HepG2 (cell line): Measurements from ENCODE around the gene PHF21B. TPM values are rescaled to one million over a fixed set of nuclear protein-coding genes. Genes with fewer than 3 reads are reported as not detected.

ENCODE experiments used
- ATAC-seq: fragments of 200-7000 bp; cut with Tn5 transposase; 3 replicates; pipeline ENCODE4 v1.9.1; 2020; ENCODE audit warnings: mild to moderate bottlenecking, moderate library complexity
- BruUV-seq: library from RNA; stranded (reverse); fragments of 400-500 nt; replicated peaks from 2 replicates; lab custom pipeline; 2021; lab: Mats Ljungman, UMichigan
- CTCF ChIA-PET: fragments of 300-600 bp; formaldehyde crosslinking; extraction: SDS; loops from one replicate; lab custom pipeline; 2021; ENCODE audit warnings: low total read pairs, inconsistent platforms, low intra/inter-chr PET ratio; lab: Yijun Ruan, JAX
- POLR2A ChIA-PET: fragments of 350-600 bp; sonication (Branson Sonifier 250); formaldehyde crosslinking; loops from one replicate; lab custom pipeline; 2020; ENCODE audit warnings: antibody characterized with exemption, inconsistent platforms; lab: Yijun Ruan, JAX
- DNase-seq: peaks from one replicate; pipeline ENCODE4 v3.0.0-alpha.2; 2015; ENCODE audit warnings: low spot score
- FAIRE-seq: peaks from 3 replicates; lab custom pipeline; 2011; peaks lifted over from hg19 to GRCh38; lab: Jason Lieb, UNC
- H2AFZ ChIP-seq: one replicate; pipeline ENCODE4 v1.6.1; 2011; ENCODE audit warnings: low read length, inconsistent platforms
- H3K27ac ChIP-seq: fragments of 300-600 bp; 3 replicates; pipeline ENCODE4 v1.8.0; 2011; ENCODE audit warnings: mixed run types, mild to moderate bottlenecking, mixed read lengths, low read length, inconsistent platforms; ENCODE audit not compliant: insufficient read depth; ENCODE audit errors: extremely low read length
- H3K27me3 ChIP-seq, 2 experiments: fragments of 200-600 bp in 1 of 2; 2 replicates in 1 of 2; 3 replicates in 1 of 2; pipeline versions ENCODE4 v1.6.0 to v1.8.0; 2011; ENCODE audit warnings: low read length in 2 of 2, mild to moderate bottlenecking in 2 of 2, moderate library complexity in 2 of 2, inconsistent platforms in 1 of 2; ENCODE audit not compliant: insufficient read depth in 2 of 2, control insufficient read depth in 1 of 2
- H3K36me3 ChIP-seq, 2 experiments: fragments of 200-600 bp in 1 of 2; replicated peaks in 1 of 2; 2 replicates in 1 of 2; 3 replicates in 1 of 2; pipeline versions ENCODE4 v1.5.1 to v1.8.0; 2011; ENCODE audit warnings: low read length in 2 of 2, inconsistent platforms in 1 of 2; ENCODE audit not compliant: insufficient read depth in 2 of 2, control insufficient read depth in 1 of 2
- H3K4me1 ChIP-seq: 2 replicates; pipeline ENCODE4 v1.5.1; 2012; ENCODE audit warnings: low read length, inconsistent platforms; ENCODE audit not compliant: insufficient read depth
- H3K4me2 ChIP-seq: 2 replicates; pipeline ENCODE4 v1.6.0; 2011; ENCODE audit warnings: low read depth, low read length, inconsistent platforms
- H3K4me3 ChIP-seq, 3 experiments: fragments of 200-600 bp in 1 of 3; sonication (generic), shearing (Covaris generic) in 1 of 3; replicated peaks in 1 of 3; 2 replicates each; pipeline ENCODE4 v1.5.1; 2011 to 2016; ENCODE audit warnings: low read length in 3 of 3, inconsistent platforms in 2 of 3, low read depth in 2 of 3, mild to moderate bottlenecking in 2 of 3, control low read depth in 1 of 3, mixed read lengths in 1 of 3; ENCODE audit not compliant: insufficient read depth in 1 of 3
- H3K79me2 ChIP-seq: one replicate; pipeline ENCODE4 v1.6.1; 2011; ENCODE audit warnings: low read length, inconsistent platforms; ENCODE audit not compliant: insufficient read depth
- H3K9ac ChIP-seq: 2 replicates; pipeline ENCODE4 v1.6.0; 2011; ENCODE audit warnings: mild to moderate bottlenecking, low read depth, low read length, inconsistent platforms; ENCODE audit not compliant: insufficient read depth
- H3K9me3 ChIP-seq: 2 replicates; pipeline ENCODE4 v1.5.1; 2012; ENCODE audit warnings: mild to moderate bottlenecking, low read length
- H4K20me1 ChIP-seq: 2 replicates; pipeline ENCODE4 v1.6.0; 2011; ENCODE audit warnings: inconsistent platforms, mild to moderate bottlenecking, low read length, moderate library complexity; ENCODE audit not compliant: insufficient read depth
- HOXA5 ChIP-seq: sonication (generic); formaldehyde crosslinking; IDR thresholded peaks from 2 replicates; pipeline ENCODE4 v1.4.0; 2020; ENCODE audit warnings: missing genetic modification reagents
- IKZF1 ChIP-seq: fragments of 450-650 bp; IDR thresholded peaks from 2 replicates; pipeline ENCODE4 v1.7.1; 2016
- JDP2 ChIP-seq: sonication (generic); formaldehyde crosslinking; IDR thresholded peaks from 2 replicates; pipeline ENCODE4 v1.8.1; 2022; ENCODE audit warnings: missing genetic modification reagents, borderline replicate concordance
- MAF1 ChIP-seq: sonication (generic); formaldehyde crosslinking; IDR thresholded peaks from 2 replicates; pipeline ENCODE4 v1.5.0; 2020; ENCODE audit warnings: missing genetic modification reagents, borderline replicate concordance
- MAFK ChIP-seq, 2 experiments: IDR thresholded peaks in 1 of 2; conservative IDR thresholded peaks in 1 of 2; 2 replicates each; pipeline ENCODE4 v1.6.1; 2011; ENCODE audit warnings: improper control_type of control experiment in 2 of 2, low read length in 2 of 2
- MTA1 ChIP-seq: sonication (generic); formaldehyde crosslinking; IDR thresholded peaks from 2 replicates; pipeline ENCODE4 v1.4.0; 2020; ENCODE audit warnings: missing genetic modification reagents, mild to moderate bottlenecking, borderline replicate concordance
- NFIC ChIP-seq: IDR thresholded peaks from 2 replicates; pipeline ENCODE4 v1.6.1; 2012; ENCODE audit warnings: mild to moderate bottlenecking, low read length, inconsistent platforms
- SIX4 ChIP-seq: sonication (generic); formaldehyde crosslinking; IDR thresholded peaks from 2 replicates; pipeline ENCODE4 v1.4.0; 2020; ENCODE audit warnings: missing genetic modification reagents
- SNAI1 ChIP-seq: sonication (generic); formaldehyde crosslinking; IDR thresholded peaks from 2 replicates; pipeline ENCODE4 v1.5.0; 2020; ENCODE audit warnings: mild to moderate bottlenecking, missing genetic modification reagents, borderline replicate concordance
- YY1 ChIP-seq: IDR thresholded peaks from 2 replicates; pipeline ENCODE4 v1.6.1; 2011; ENCODE audit warnings: low read length, low read depth, moderate library complexity, mild to moderate bottlenecking; ENCODE audit not compliant: insufficient read depth, insufficient replicate concordance
- ZFP36L2 ChIP-seq: sonication (generic); formaldehyde crosslinking; IDR thresholded peaks from 2 replicates; pipeline ENCODE4 v1.4.0; 2020; ENCODE audit warnings: missing genetic modification reagents
- ZNF264 ChIP-seq: sonication (generic); formaldehyde crosslinking; IDR thresholded peaks from 2 replicates; pipeline ENCODE4 v1.4.0; 2020; ENCODE audit warnings: missing genetic modification reagents
- ZNF282 ChIP-seq: fragments of 450-650 bp; IDR thresholded peaks from 2 replicates; pipeline ENCODE4 v1.6.1; 2018; ENCODE audit not compliant: partially characterized antibody
- ZNF674 ChIP-seq: sonication (generic); formaldehyde crosslinking; IDR thresholded peaks from 2 replicates; pipeline ENCODE4 v1.5.0; 2020; ENCODE audit warnings: low read depth, mild to moderate bottlenecking, missing genetic modification reagents
- WGBS: methylation state at CpG from one replicate; pipeline ENCODE4 v1.1.6; 2017; ENCODE audit warnings: low lambda C conversion rate; 5-methylcytosine and 5-hydroxymethylcytosine counted together
- in situ Hi-C: cut with HindIII; loops from 2 replicates; pipeline ENCODE4 v1.10.0; 2017; ENCODE audit warnings: low pct_unique_long_range_greater_than_20kb; ENCODE audit not compliant: extremely low pct_ligation_motif_present
- intact Hi-C: fragments of 100-400 bp; cut with micrococcal nuclease; formaldehyde crosslinking; loops from one replicate; pipeline ENCODE4 v1.10.0; 2022; ENCODE audit not compliant: unreplicated experiment
- polyA plus RNA-seq, 8 experiments: library from polyadenylated mRNA; depleted of rRNA in 3 of 8; stranded (reverse) in 7 of 8; unstranded in 1 of 8; fragments of >200 nt; fragmentation: Illumina TruSeq in 4 of 8; extraction: Trizol in 4 of 8; gene quantifications; 2 replicates each; pipeline versions ENCODE4 v1.2.1 to v1.2.3, GENCODE V29; 2011 to 2016; ENCODE audit warnings: low read depth in 4 of 8, missing spikeins in 1 of 8, mixed read lengths in 1 of 8; ENCODE audit not compliant: insufficient read depth in 1 of 8
- total RNA-seq, 5 experiments: library from RNA; depleted of rRNA; stranded (reverse); fragments of >200 nt; fragmentation: Illumina TruSeq; extraction: Trizol; gene quantifications; 2 replicates each; pipeline ENCODE4 v1.2.3, GENCODE V29; 2016; ENCODE audit warnings: low read depth in 1 of 5
- TF ChIP-seq, protein P1 (sequence below): IDR thresholded peaks from 2 replicates; pipeline ENCODE4 v1.6.1; 2016; ENCODE audit warnings: missing genetic modification reagents, missing compliant biosample characterization
- TF ChIP-seq, protein P2 (sequence below): sonication (generic); formaldehyde crosslinking; IDR thresholded peaks from 2 replicates; pipeline ENCODE4 v1.9.0; 2021; ENCODE audit warnings: missing genetic modification reagents, mild to moderate bottlenecking, borderline replicate concordance
- TF ChIP-seq, protein P3 (sequence below): IDR thresholded peaks from 2 replicates; pipeline ENCODE4 v1.6.1; 2016; ENCODE audit warnings: missing compliant biosample characterization, missing genetic modification reagents, borderline replicate concordance
- TF ChIP-seq, protein P4 (sequence below): sonication (generic); formaldehyde crosslinking; IDR thresholded peaks from 2 replicates; pipeline ENCODE4 v1.4.0; 2020; ENCODE audit warnings: missing genetic modification reagents

PHF21B gene
- total and polyA plus RNA-seq, 2 of the 13 experiments (the other 11 are each of a cell fraction or from before 2014, with no cell fraction given): not detected

DNA sequence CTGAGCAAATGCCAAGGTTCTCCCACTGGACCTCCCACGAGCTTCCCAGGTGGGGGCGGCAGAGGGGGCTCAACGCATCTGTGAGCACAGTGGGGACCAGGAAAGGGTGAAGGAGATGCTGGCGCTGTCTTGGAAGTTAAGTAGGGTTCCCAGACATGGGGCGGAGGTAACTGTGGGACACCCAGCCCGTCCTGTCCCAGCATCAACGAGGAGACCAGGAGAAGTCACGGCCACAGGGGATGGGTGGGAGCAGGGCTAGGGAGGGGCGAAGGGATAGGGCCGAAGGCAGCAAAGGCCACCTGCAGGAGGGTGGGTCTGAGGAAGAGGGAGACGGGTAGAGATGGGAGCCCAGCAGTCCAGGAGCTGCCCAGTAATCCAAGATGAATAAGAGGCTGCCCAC lies 70.4 kb downstream of the PHF21B start (continued):
- TF ChIP-seq IKZF1 (no peak), YY1 (no peak)

DNA sequence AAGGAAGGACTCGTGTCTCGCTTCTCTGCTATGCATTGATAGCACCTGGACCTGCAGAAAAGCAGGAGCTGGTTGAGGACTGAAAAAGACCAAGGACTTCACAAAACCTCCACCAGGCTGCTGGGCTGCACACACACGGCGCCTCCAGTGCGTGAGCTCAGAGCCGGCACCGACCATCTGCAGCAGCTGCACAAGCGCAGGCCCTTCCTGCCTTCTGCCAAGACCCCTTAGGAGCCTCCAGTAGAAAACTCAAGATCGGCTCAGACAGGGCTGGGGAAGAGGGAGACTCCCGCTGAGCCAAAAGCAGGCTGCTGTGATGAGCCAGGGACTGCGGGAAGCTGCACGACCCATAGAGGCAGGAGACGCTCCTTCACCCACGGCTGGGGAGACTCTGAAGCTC lies 70.9 kb downstream of the PHF21B start:
- in situ Hi-C loops (no loop called here), intact Hi-C loops (no loop called here)
- no peaks in the 10 kb centered on the region for H3K4me1 ChIP-seq
- H3K9ac ChIP-seq: no peak overlapping the region
- H3K27me3 ChIP-seq: peaks cover 26 to 83% of the 10 kb centered on the region in 2 experiments; a peak in 4 of 5 replicates
- no peak overlapping the region for H3K4me3 ChIP-seq
- no TSS peak for BruUV-seq
- no peaks in the 10 kb centered on the region for H3K9me3 ChIP-seq
- no peaks in the 10 kb centered on the region for H3K36me3 ChIP-seq
- ChIA-PET CTCF (no interaction called here), POLR2A (no interaction called here)
- no peak overlapping the region for H3K27ac ChIP-seq
- no peak overlapping the region for H3K4me2 ChIP-seq
- no peaks in the 10 kb centered on the region for H3K79me2 ChIP-seq
- H2AFZ ChIP-seq: no peak overlapping the region
- no peak for TF ChIP-seq ZNF674 (CRISPR knock-in tag)
- TF ChIP-seq MAFK (conservative IDR thresholded peaks at IDR 0.05 in 1 of 2, IDR thresholded peaks at IDR 0.05 in 1 of 2; ENCODE audit: low read length in 2 of 2): no peak
- TF ChIP-seq SNAI1 (CRISPR knock-in tag): no peak
- no peak for TF ChIP-seq MTA1 (CRISPR knock-in tag)
- TF ChIP-seq HOXA5 (CRISPR knock-in tag): no peak
- TF ChIP-seq, protein P1, sequence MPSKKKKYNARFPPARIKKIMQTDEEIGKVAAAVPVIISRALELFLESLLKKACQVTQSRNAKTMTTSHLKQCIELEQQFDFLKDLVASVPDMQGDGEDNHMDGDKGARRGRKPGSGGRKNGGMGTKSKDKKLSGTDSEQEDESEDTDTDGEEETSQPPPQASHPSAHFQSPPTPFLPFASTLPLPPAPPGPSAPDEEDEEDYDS (CRISPR knock-in tag): no peak
- TF ChIP-seq SIX4 (CRISPR knock-in tag): no peak
- TF ChIP-seq, protein P2, sequence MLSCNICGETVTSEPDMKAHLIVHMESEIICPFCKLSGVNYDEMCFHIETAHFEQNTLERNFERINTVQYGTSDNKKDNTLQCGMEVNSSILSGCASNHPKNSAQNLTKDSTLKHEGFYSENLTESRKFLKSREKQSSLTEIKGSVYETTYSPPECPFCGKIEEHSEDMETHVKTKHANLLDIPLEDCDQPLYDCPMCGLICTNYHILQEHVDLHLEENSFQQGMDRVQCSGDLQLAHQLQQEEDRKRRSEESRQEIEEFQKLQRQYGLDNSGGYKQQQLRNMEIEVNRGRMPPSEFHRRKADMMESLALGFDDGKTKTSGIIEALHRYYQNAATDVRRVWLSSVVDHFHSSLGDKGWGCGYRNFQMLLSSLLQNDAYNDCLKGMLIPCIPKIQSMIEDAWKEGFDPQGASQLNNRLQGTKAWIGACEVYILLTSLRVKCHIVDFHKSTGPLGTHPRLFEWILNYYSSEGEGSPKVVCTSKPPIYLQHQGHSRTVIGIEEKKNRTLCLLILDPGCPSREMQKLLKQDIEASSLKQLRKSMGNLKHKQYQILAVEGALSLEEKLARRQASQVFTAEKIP (CRISPR knock-in tag): no peak
- TF ChIP-seq ZFP36L2 (CRISPR knock-in tag): no peak
- TF ChIP-seq, protein P3, sequence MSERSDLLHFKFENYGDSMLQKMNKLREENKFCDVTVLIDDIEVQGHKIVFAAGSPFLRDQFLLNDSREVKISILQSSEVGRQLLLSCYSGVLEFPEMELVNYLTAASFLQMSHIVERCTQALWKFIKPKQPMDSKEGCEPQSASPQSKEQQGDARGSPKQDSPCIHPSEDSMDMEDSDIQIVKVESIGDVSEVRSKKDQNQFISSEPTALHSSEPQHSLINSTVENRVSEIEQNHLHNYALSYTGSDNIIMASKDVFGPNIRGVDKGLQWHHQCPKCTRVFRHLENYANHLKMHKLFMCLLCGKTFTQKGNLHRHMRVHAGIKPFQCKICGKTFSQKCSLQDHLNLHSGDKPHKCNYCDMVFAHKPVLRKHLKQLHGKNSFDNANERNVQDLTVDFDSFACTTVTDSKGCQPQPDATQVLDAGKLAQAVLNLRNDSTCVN (CRISPR knock-in tag): no peak
- TF ChIP-seq ZNF282: no peak
- no peak for TF ChIP-seq JDP2 (CRISPR knock-in tag)
- TF ChIP-seq, protein P4, sequence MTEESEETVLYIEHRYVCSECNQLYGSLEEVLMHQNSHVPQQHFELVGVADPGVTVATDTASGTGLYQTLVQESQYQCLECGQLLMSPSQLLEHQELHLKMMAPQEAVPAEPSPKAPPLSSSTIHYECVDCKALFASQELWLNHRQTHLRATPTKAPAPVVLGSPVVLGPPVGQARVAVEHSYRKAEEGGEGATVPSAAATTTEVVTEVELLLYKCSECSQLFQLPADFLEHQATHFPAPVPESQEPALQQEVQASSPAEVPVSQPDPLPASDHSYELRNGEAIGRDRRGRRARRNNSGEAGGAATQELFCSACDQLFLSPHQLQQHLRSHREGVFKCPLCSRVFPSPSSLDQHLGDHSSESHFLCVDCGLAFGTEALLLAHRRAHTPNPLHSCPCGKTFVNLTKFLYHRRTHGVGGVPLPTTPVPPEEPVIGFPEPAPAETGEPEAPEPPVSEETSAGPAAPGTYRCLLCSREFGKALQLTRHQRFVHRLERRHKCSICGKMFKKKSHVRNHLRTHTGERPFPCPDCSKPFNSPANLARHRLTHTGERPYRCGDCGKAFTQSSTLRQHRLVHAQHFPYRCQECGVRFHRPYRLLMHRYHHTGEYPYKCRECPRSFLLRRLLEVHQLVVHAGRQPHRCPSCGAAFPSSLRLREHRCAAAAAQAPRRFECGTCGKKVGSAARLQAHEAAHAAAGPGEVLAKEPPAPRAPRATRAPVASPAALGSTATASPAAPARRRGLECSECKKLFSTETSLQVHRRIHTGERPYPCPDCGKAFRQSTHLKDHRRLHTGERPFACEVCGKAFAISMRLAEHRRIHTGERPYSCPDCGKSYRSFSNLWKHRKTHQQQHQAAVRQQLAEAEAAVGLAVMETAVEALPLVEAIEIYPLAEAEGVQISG: no peak
- TF ChIP-seq MAF1 (CRISPR knock-in tag): no peak
- no peak for TF ChIP-seq ZNF264 (CRISPR knock-in tag)
- no peak for TF ChIP-seq NFIC
- 33% methylated on average over 6 of the region's 14 CpGs for WGBS
- ATAC-seq: no peak
- FAIRE-seq: no peak
- DNase-seq: no peak
- H4K20me1 ChIP-seq: no peaks in the 10 kb centered on the region
